SKM-1 treated with dmso at 0.1 percent for 144 hours (cell line): ENCODE results near the gene METTL8.
"Not testable (repeated sequence)": the region's sequence is repeated elsewhere in the genome, so short reads cannot be mapped to it uniquely, and the experiment has no call there.

Experiments used
- DNase-seq: peaks from one replicate; lab custom pipeline; 2025; ENCODE audit not compliant: unreplicated experiment; lab: John Stamatoyannopoulos, UW

Gene METTL8

GRCh38 chr2:171430516-171431410 is 3.0 kb downstream of the METTL8 start:
- no peak for DNase-seq

- not testable (repeated sequence) for DNase-seq
Measured at GRCh38 chr2:171422710-171423495, 10.9 kb downstream of the METTL8 start.

- DNase-seq: no peak
Measured at GRCh38 chr2:171420728-171421563, 12.8 kb downstream of the METTL8 start.

- no peak for DNase-seq
Measured at GRCh38 chr2:171419333-171419732, 14.5 kb downstream of the METTL8 start.

GRCh38 chr2:171416009-171416926 is 17.5 kb downstream of the METTL8 start:
- peak; percentile 42 for DNase-seq

- not testable (repeated sequence) for DNase-seq
Measured at GRCh38 chr2:171414645-171415044, 19.1 kb downstream of the METTL8 start.

- no peak for DNase-seq
Measured at GRCh38 chr2:171412571-171413175, 21.1 kb downstream of the METTL8 start.

GRCh38 chr2:171411791-171412483 is 21.9 kb downstream of the METTL8 start:
- no peak for DNase-seq

GRCh38 chr2:171411214-171411613 is 22.6 kb downstream of the METTL8 start:
- DNase-seq: no peak

- DNase-seq: no peak
Measured at GRCh38 chr2:171410624-171411023, 23.2 kb downstream of the METTL8 start.

- DNase-seq: no peak
Measured at GRCh38 chr2:171410101-171410500, 23.7 kb downstream of the METTL8 start.

- no peak for DNase-seq
Measured at GRCh38 chr2:171409436-171409971, 24.3 kb downstream of the METTL8 start.

- DNase-seq: no peak
Measured at GRCh38 chr2:171407676-171408044, 26.1 kb downstream of the METTL8 start.

GRCh38 chr2:171407030-171407675 is 26.6 kb downstream of the METTL8 start:
- no peak for DNase-seq

GRCh38 chr2:171406044-171406443 is 27.7 kb downstream of the METTL8 start:
- no peak for DNase-seq

GRCh38 chr2:171405546-171405945 is 28.2 kb downstream of the METTL8 start:
- no peak for DNase-seq

GRCh38 chr2:171404719-171405118 is 29.1 kb downstream of the METTL8 start:
- no peak for DNase-seq

- no peak for DNase-seq
Measured at GRCh38 chr2:171404261-171404660, 29.5 kb downstream of the METTL8 start.
